ENCODE measurements around the gene STIL.
"Not testable (repeated sequence)": the region's sequence is repeated elsewhere in the genome, so short reads cannot be mapped to it uniquely, and the experiment has no call there.

STIL gene

GRCh38 chr1:47223174-47223920, 90.6 kb downstream of the STIL start:
- no peak for DNase-seq (ENCODE audit: low read depth in 2 of 2, low spot score in 1 of 2)

- no peak for DNase-seq (ENCODE audit: low read depth in 2 of 2, low spot score in 1 of 2)
Observed at GRCh38 chr1:47222476-47222875, 91.5 kb downstream of the STIL start.

GRCh38 chr1:47219590-47220220, 94.2 kb downstream of the STIL start:
- DNase-seq (ENCODE audit: low read depth in 2 of 2, low spot score in 1 of 2), result no peak

DNA sequence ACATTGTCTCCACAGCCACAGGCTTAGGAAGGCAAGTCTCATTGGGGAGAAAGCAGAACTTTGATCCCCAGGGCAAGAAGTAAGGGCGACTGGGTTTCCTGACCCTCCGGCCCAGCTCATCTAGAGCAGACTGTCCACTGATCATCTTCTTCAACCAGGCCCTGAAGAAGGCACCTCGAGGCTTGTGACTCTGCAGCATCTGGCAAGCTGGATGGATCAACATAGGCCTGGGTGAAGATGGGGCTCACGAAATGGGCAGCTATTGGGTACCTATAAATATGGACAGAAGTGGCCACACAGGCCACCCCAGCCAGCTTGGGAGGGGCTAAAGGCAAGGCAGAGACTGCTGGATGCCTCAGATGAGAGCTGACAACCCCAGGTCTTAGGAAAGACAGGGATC, 94.9 kb downstream of the STIL start:
- no peak for DNase-seq (ENCODE audit: low read depth in 2 of 2, low spot score in 1 of 2)

GRCh38 chr1:47216278-47217059, 97.5 kb downstream of the STIL start:
- DNase-seq (ENCODE audit: low read depth in 2 of 2, low spot score in 1 of 2), result no peak

DNA sequence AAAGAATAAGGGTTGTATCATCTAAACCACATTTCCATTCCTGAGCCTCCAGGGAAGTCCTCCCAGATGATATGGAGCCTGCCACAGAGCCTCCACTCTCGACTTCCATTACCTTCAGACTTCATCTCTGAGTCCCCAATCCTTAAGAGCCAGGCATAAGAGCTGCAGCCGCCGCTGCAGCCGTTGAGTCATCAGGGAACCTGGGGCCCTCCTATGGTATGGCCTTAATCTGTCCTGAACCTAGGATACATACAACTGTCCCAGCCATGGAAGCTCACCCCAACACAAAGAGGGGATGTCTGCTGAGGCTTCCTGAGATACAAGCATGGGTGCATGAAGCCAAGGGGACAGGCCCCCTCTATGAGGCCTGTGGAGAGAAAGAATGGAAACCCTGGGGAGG, 98.2 kb downstream of the STIL start:
- no peak for DNase-seq (ENCODE audit: low read depth in 2 of 2, low spot score in 1 of 2)

DNA sequence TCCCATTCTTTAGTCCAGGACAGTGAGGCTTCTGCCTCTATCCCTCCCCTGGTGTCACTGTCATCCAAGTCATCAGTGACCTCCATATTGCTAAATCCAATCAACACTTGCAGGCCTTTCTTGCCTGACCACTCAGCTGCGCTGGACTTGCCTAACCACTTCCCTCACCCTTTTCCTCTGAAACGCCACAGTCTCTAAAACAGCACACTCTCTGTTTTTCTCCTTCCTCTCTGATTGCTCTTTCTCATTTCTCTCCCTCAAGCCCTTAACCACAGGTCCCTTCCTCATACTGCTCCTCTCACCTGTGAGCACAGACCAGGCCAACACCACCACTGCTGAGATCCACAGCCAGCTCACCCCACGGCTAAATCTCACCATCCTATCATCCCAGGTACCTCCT, 99.4 kb downstream of the STIL start:
- DNase-seq (ENCODE audit: low read depth in 2 of 2, low spot score in 1 of 2), result no peak

DNA sequence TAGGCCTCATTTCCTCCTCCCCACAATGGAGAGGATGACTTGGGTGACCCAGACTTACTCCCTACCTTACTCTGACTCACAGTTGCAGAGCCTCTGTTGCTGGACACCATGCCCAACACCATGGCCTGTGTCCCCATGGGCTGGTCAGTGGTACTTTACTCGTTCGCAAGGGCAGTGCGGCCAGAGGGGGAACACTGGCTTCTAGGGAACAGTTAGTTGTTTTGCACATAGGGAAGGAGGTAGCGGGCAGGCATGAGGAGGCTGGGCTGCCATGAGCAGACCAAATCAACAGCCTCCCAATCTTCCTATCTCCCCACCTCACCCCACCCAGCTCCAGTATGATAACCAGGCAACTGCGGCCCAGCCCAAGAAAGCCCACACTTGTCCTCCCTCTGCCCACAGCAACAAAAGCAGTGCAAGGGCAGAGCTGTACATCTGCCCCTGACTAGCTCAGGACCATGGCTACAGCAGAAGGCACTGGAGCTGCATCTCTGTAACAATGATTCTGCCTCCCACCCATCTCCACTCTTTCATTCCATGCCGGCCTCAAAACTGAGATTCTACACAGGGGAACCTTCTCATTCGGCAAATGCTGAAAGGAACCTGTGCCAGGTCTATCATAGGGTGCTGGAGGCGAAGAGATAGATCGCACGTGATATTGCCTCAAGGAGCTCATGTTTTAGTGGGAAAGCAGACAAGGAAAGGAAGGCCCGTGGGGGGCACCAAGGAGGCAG, 100.5 kb downstream of the STIL start:
- no peak for DNase-seq (ENCODE audit: low read depth in 2 of 2, low spot score in 1 of 2)

DNA sequence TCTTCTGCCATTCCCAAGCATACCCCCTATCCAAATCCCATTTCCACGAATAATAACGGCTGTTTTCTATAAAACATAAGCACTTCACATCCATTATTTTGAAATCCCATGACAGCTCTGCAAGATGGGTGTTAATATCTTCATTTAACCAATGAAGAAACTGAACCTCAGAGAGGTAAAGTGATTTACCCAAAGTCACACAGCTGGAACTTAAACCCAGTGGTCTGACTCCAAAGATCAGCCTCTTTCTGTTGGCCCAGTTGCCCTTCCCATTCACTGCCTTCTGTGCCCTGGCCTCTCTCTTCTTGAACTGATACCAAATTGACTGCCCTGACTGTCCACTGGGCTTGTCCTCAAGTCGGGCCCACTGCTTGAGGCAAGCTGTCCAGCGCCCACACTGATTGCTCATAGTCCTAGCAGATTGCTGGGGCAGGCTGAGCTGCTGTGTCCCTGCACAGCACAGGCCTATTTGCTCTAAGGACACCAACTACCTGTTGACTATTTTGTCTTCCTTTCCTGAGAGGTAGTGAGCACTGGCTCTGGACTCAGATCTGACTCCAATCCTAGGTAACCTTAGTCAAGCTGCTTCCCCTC, 101.2 kb downstream of the STIL start:
- no peak for DNase-seq (ENCODE audit: low read depth in 2 of 2, low spot score in 1 of 2)

DNA sequence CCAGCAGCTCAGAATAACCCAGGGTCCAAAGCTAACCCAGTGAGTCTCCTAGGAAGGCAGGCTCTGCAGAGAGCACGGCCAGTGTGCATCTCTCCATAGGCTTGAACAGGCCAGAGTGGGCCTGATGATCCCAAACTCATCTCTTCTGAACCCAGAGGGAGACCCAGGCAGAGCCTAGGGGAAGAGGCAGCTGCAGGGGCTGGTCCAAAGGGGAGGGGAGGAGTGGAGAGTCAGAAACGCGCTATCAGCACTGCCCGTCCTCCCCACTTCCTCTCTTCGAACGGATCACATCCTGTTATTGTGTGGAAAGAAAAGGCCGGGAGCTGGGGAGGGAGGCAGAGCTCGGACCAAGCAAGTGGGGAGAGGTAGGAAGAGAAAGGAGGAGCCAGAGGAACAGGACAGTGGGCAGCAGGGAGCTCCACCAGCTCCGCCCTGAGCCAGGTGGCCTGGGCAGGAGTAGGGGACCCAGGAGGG, 102.1 kb downstream of the STIL start:
- DNase-seq (ENCODE audit: low read depth in 2 of 2, low spot score in 1 of 2), result no peak

GRCh38 chr1:47210666-47211065, 103.3 kb downstream of the STIL start:
- no peak for DNase-seq (ENCODE audit: low read depth in 2 of 2, low spot score in 1 of 2)

GRCh38 chr1:47209725-47210325, 104.1 kb downstream of the STIL start:
- DNase-seq (ENCODE audit: low read depth in 2 of 2, low spot score in 1 of 2), result no peak

DNA sequence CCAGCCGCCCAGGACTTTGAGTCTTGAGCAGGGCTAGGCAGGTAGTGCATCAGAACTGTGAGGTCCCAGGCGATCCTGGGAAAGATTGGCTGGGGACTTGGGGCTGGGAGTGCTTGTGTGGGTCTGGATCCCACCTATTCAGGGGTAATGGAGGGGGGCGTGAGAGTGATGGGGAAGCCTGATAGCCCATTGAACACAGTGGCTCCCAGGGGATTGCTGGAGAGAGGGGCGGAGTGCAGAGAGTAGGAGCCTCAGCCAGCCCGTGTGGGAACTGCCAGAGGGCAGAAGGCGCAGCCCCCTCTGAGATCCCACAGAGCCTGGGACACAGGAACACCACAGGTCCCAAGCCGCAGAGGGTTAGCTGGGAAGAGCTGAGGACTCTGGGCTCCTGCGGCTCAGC, 104.9 kb downstream of the STIL start:
- no peak for DNase-seq (ENCODE audit: low read depth in 2 of 2, low spot score in 1 of 2)

GRCh38 chr1:47208374-47208850, 105.5 kb downstream of the STIL start:
- DNase-seq (ENCODE audit: low read depth in 2 of 2, low spot score in 1 of 2), result no peak

DNA sequence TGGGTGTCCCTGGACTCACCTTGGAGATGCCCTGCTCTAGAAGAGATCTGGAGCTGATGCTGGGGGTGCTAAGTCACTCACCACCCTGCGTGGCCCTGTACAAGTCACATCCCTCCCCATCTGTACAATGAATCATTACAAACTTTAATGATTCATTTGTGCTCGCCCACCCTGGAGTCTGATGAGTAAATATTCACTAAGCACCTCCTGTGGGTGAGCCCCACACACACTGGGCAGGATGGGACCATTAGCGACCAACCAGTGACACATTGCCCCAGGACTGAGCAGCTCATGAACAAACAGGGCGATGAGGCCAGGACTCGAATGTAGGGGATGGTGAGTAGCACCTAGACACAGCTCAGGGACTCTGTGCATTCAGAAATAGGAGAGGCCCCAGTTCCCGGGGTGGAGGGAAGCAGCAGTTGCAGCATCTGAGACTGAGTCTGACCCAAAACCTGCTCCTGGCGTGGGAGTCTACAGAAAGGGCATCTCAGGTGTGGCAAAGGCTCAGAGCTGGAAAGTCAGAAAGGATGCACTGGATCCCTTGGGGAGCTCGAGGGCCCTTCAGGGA, 106.1 kb downstream of the STIL start:
- DNase-seq (ENCODE audit: low read depth in 2 of 2, low spot score in 1 of 2), result no peak

DNA sequence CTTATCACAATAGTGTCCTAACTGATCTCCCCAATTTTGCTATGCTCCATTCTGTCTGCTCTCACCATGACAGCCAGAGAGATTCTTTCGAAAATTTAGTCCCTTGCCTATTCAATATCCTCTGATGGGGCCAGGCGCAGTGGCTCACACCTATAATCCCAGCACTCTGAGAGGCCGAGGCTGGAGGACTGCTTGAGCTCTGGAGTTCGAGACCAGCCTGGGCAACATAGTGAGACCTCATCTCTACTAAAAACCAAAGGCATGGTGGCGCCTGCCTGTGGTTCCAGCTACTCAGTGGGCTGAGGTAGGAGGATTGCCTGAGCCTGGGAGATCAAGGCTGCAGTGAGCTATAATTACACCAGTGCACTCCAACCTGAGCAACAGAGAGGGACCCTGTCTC, 108.0 kb downstream of the STIL start:
- DNase-seq (ENCODE audit: low read depth in 2 of 2, low spot score in 1 of 2), result no peak

DNA sequence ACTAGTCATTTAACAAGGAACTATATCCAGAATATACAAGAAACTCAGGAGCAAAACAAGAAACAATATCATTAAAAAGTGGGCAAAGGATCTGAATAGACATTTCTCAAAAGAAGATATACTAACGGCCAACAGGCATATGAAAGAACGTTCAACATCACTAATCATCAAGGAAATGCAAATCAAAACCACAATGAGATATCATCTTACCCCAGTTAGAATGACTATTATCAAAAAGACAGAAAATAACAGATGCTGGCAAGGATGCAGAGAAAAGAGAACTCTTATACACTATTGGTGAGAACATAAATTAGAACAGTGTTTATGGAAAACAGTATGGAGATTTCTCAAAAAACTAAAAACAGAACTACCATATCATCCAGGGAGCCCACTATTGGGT, 110.4 kb downstream of the STIL start:
- not testable (repeated sequence) for DNase-seq (ENCODE audit: low read depth in 2 of 2, low spot score in 1 of 2)

DNA sequence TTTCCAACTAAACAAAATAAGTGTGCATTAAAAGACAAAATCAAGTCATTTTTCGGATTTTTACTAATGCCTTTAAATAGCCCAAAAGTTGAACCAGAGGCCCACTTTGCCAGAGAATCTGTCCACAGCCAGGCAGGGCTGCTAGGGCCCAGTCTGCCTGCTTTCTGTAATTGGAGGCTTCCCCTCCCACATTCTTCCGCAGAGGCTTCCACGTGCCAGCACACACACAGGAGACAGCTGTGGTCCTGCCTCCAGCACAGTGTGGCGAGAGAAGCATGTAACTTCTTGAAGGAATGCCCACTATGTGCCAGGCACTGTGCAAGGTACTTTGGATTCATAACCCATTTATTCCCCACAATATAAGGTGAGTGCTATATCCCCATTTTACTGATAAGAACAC, 112.8 kb downstream of the STIL start:
- DNase-seq (ENCODE audit: low read depth in 2 of 2, low spot score in 1 of 2), result no peak
